Colonic mucosa (tissue), 4 donors: Measurements from ENCODE around the gene KCNS1. TPM values are rescaled to one million over a fixed set of nuclear protein-coding genes. Genes with fewer than 3 reads are reported as not detected.
"Not testable (repeated sequence)": the region's sequence is repeated elsewhere in the genome, so short reads cannot be mapped to it uniquely, and the experiment has no call there.

ENCODE experiments used
- DNase-seq: peaks from one replicate; pipeline ENCODE4 v3.0.0-alpha.2; 2020
- H3K27ac ChIP-seq: fragments of 200-600 bp; one replicate; pipeline ENCODE4 v1.8.0; 2021
- H3K27me3 ChIP-seq: fragments of 200-600 bp; one replicate; pipeline ENCODE4 v1.8.0; 2021
- H3K36me3 ChIP-seq: fragments of 200-600 bp; one replicate; pipeline ENCODE4 v1.8.0; 2021
- H3K4me1 ChIP-seq: fragments of 200-600 bp; one replicate; pipeline ENCODE4 v1.8.0; 2021; ENCODE audit warnings: mild to moderate bottlenecking
- H3K4me3 ChIP-seq: fragments of 200-600 bp; one replicate; pipeline ENCODE4 v1.8.0; 2021
- H3K9ac ChIP-seq, 2 donors: one replicate each; pipeline ENCODE4 v1.7.0; 2013; ENCODE audit warnings: control low read depth in 2 of 2, low read depth in 2 of 2, low read length in 2 of 2
- H3K9me3 ChIP-seq: fragments of 200-600 bp; one replicate; pipeline ENCODE4 v1.8.0; 2021
- CTCF ChIP-seq: fragments of 200-600 bp; IDR thresholded peaks from one replicate; pipeline ENCODE4 v1.8.0; 2022; ENCODE audit warnings: antibody characterized with exemption, mild to moderate bottlenecking
- intact Hi-C: fragments of 100-400 bp; cut with DNase I; formaldehyde crosslinking; loops from one replicate; pipeline ENCODE4 v1.14.1; 2022
- total RNA-seq, 2 donors: library from RNA; stranded (reverse); fragmentation: NEBNext Ultra II Directional in 1 of 2; extraction: Animal tissue kit (Norgen Biotek cat#: 25700) in 1 of 2; gene quantifications; one replicate each; pipeline ENCODE4 v1.2.1, GENCODE V29; 2021
- donor health status: healthy.
- donor health status: DM: no; HTN: no; CAD: no.
- donor health status: DM: no; HTN: no; CAD: no.

Gene KCNS1
- total RNA-seq, 2 donors from 2014 or later: 0.17 TPM; not detected in 1

GRCh38 chr20:45069261-45069660, 31.7 kb downstream of the KCNS1 start:
- Histone ChIP-seq H3K9ac (no peak overlapping the region), H3K4me3 (no peak overlapping the region), H3K4me1 (no peaks in the 10 kb centered on the region), H3K27ac (no peak overlapping the region), H3K27me3 (no peaks in the 10 kb centered on the region), H3K9me3 (no peaks in the 10 kb centered on the region), H3K36me3 (no peaks in the 10 kb centered on the region)
- DNase-seq: no peak
- intact Hi-C loops: no loop called here
- TF ChIP-seq CTCF: no peak

GRCh38 chr20:45067558-45067957, 33.4 kb downstream of the KCNS1 start:
- Histone ChIP-seq H3K27me3 (no peaks in the 10 kb centered on the region), H3K36me3 (no peaks in the 10 kb centered on the region), H3K4me1 (no peaks in the 10 kb centered on the region), H3K9ac (no peak overlapping the region), H3K27ac (no peak overlapping the region), H3K4me3 (no peak overlapping the region), H3K9me3 (no peaks in the 10 kb centered on the region)
- TF ChIP-seq CTCF: no peak
- intact Hi-C loops: no loop called here
- no peak for DNase-seq

GRCh38 chr20:45067087-45067486, 33.8 kb downstream of the KCNS1 start:
- Histone ChIP-seq H3K9ac (no peak overlapping the region), H3K4me1 (no peaks in the 10 kb centered on the region), H3K27ac (no peak overlapping the region), H3K36me3 (no peaks in the 10 kb centered on the region), H3K27me3 (no peaks in the 10 kb centered on the region), H3K9me3 (no peaks in the 10 kb centered on the region), H3K4me3 (no peak overlapping the region)
- DNase-seq: no peak
- no peak for TF ChIP-seq CTCF
- intact Hi-C loops: no loop called here

- intact Hi-C loops: no loop called here
- H3K4me1 ChIP-seq: no peaks in the 10 kb centered on the region
- H3K9me3 ChIP-seq: no peaks in the 10 kb centered on the region
- H3K27ac ChIP-seq: no peak overlapping the region
- H3K27me3 ChIP-seq: no peaks in the 10 kb centered on the region
- TF ChIP-seq CTCF: no peak
- H3K9ac ChIP-seq: no peak overlapping the region
- no peaks in the 10 kb centered on the region for H3K36me3 ChIP-seq
- no peak for DNase-seq
- no peak overlapping the region for H3K4me3 ChIP-seq
Measured at GRCh38 chr20:45066372-45066771, 34.6 kb downstream of the KCNS1 start.

- no peaks in the 10 kb centered on the region for H3K9me3 ChIP-seq
- no peak overlapping the region for H3K9ac ChIP-seq
- H3K36me3 ChIP-seq: no peaks in the 10 kb centered on the region
- no peaks in the 10 kb centered on the region for H3K27me3 ChIP-seq
- TF ChIP-seq CTCF: no peak
- no peak overlapping the region for H3K4me3 ChIP-seq
- H3K27ac ChIP-seq: no peak overlapping the region
- intact Hi-C loops: no loop called here
- no peak for DNase-seq
- no peaks in the 10 kb centered on the region for H3K4me1 ChIP-seq
Measured at GRCh38 chr20:45064812-45065211, 36.1 kb downstream of the KCNS1 start.

GRCh38 chr20:45063107-45063506, 37.8 kb downstream of the KCNS1 start:
- H3K4me3 ChIP-seq, H3K9ac ChIP-seq, H3K36me3 ChIP-seq, intact Hi-C loops, DNase-seq, H3K27ac ChIP-seq, H3K4me1 ChIP-seq, H3K9me3 ChIP-seq, H3K27me3 ChIP-seq: not testable (repeated sequence)
